Endodermal cell (in vitro differentiated cells): ENCODE measurements around the gene HHAT. TPM values are rescaled to one million over a fixed set of nuclear protein-coding genes. Genes with fewer than 3 reads are reported as not detected.

ENCODE experiments used
- DNase-seq: peaks from one replicate; pipeline ENCODE4 v3.0.0-alpha.2; 2017
- H3K27ac ChIP-seq: 2 replicates; pipeline ENCODE4 v1.5.1; 2013; ENCODE audit warnings: mild to moderate bottlenecking, low read depth, low read length, moderate library complexity
- H3K27me3 ChIP-seq: 2 replicates; pipeline ENCODE4 v1.6.1; 2013; ENCODE audit warnings: mild to moderate bottlenecking, low read length, moderate library complexity; ENCODE audit not compliant: insufficient read depth, control insufficient read depth, poor library complexity, severe bottlenecking
- H3K36me3 ChIP-seq: 2 replicates; pipeline ENCODE4 v1.7.0; 2013; ENCODE audit warnings: mild to moderate bottlenecking, low read length, moderate library complexity; ENCODE audit not compliant: control insufficient read depth, insufficient read depth
- H3K4me1 ChIP-seq: one replicate; pipeline ENCODE4 v1.7.0; 2013; ENCODE audit warnings: low read length; ENCODE audit not compliant: control insufficient read depth, insufficient read depth
- H3K4me3 ChIP-seq: 2 replicates; pipeline ENCODE4 v1.5.1; 2013; ENCODE audit warnings: mild to moderate bottlenecking, low read length, moderate library complexity
- H3K9ac ChIP-seq: 2 replicates; pipeline ENCODE4 v1.6.1; 2013; ENCODE audit warnings: mild to moderate bottlenecking, low read length, moderate library complexity; ENCODE audit not compliant: poor library complexity, severe bottlenecking; ENCODE audit errors: extremely low read depth
- H3K9me3 ChIP-seq: 2 replicates; pipeline ENCODE4 v1.6.1; 2013; ENCODE audit warnings: mild to moderate bottlenecking, low read length, moderate library complexity; ENCODE audit not compliant: control insufficient read depth
- H3K27ac Mint-ChIP-seq: 2 replicates; pipeline ENCODE4 v1.8.0; 2020; ENCODE audit warnings: mixed read lengths
- H3K27me3 Mint-ChIP-seq: 2 replicates; pipeline ENCODE4 v1.8.0; 2021; ENCODE audit warnings: mild to moderate bottlenecking, mixed read lengths; ENCODE audit not compliant: insufficient read depth
- H3K36me3 Mint-ChIP-seq: 2 replicates; pipeline ENCODE4 v1.8.0; 2020; ENCODE audit warnings: low read depth, mixed read lengths
- H3K4me1 Mint-ChIP-seq: 2 replicates; pipeline ENCODE4 v1.8.0; 2020; ENCODE audit warnings: mixed read lengths
- H3K4me3 Mint-ChIP-seq: 2 replicates; pipeline ENCODE4 v1.8.0; 2020; ENCODE audit warnings: mild to moderate bottlenecking, moderate library complexity, mixed read lengths
- H3K9me3 Mint-ChIP-seq: 2 replicates; pipeline ENCODE4 v1.8.0; 2020; ENCODE audit warnings: mild to moderate bottlenecking, mixed read lengths
- CTCF ChIP-seq: fragments of 200-600 bp; sonication (generic); conservative IDR thresholded peaks from 2 replicates; pipeline ENCODE4 v1.5.0; 2021; ENCODE audit warnings: antibody characterized with exemption, mild to moderate bottlenecking
- WGBS, 2 experiments: methylation state at CpG; one replicate each; pipeline versions ENCODE4 v1.1.5 to v1.1.7; 2013; ENCODE audit warnings: missing lambda C conversion rate in 2 of 2, mixed read lengths in 1 of 2; ENCODE audit not compliant: insufficient coverage in 1 of 2, insufficient read length in 1 of 2; 5-methylcytosine and 5-hydroxymethylcytosine counted together
- total RNA-seq, 2 donors: library from RNA; stranded (reverse); fragmentation: NEBNext Ultra II Directional in 1 of 2; extraction: Animal tissue kit (Norgen Biotek cat#: 25700) in 1 of 2; gene quantifications; 2 replicates in 1 of 2; 3 replicates in 1 of 2; pipeline ENCODE4 v1.2.1, GENCODE V29; 2021

Gene HHAT
- total RNA-seq, 2 donors from 2014 or later, result 6.9 to 9.8 TPM

- peak overlapping the region; percentile 84 for H3K27ac Mint-ChIP-seq
- Histone ChIP-seq H3K27me3 (no peaks in the 10 kb centered on the region), H3K36me3 (no peaks in the 10 kb centered on the region), H3K4me3 (no peak overlapping the region), H3K27ac (no peak overlapping the region), H3K4me1 (peaks cover 8% of the 10 kb centered on the region), H3K9ac (no peak overlapping the region), H3K9me3 (peaks cover 12% of the 10 kb centered on the region)
- H3K36me3 Mint-ChIP-seq, result peaks cover 4% of the 10 kb centered on the region
- peaks cover 1% of the 10 kb centered on the region for H3K9me3 Mint-ChIP-seq
- no peak for DNase-seq
- peaks cover 10% of the 10 kb centered on the region for H3K4me1 Mint-ChIP-seq
- no peak overlapping the region for H3K4me3 Mint-ChIP-seq
- H3K27me3 Mint-ChIP-seq, result no peaks in the 10 kb centered on the region
- no peak for TF ChIP-seq CTCF
- 100% methylated on average over 1 of the region's 1 CpG; no CpG with 5 or more reads in 1 of the 2 experiments for WGBS, 2 experiments
These were observed 79.2 kb downstream of the HHAT start for GRCh38 chr1:210407887-210408252.

DNA sequence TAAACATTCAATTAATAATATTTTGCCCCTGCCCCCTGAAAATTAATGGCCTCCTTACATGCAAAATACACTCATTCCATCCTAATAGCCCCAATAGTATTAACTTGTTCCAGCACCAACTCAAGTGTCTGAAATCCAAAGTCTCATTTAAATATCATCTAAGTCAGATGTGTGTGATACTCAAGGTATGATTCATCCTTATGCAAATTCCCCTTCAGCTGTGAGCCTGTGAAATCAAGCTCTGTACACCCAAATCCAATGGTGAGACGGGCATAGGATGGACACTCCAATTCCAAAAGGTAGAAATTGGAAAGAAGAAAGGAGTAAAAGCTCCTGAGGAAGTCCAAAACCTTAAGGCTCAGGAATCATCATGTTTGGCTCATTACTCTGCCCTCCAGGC, 83.5 kb downstream of the HHAT start:
- no peaks in the 10 kb centered on the region for H3K36me3 ChIP-seq
- Mint-ChIP-seq H3K36me3 (peaks cover 11% of the 10 kb centered on the region), H3K4me3 (no peak overlapping the region), H3K27ac (no peak overlapping the region), H3K4me1 (peaks cover 15% of the 10 kb centered on the region), H3K27me3 (no peaks in the 10 kb centered on the region), H3K9me3 (peaks cover 1% of the 10 kb centered on the region)
- DNase-seq, result no peak
- WGBS, 2 experiments, result 85 to 100% methylated on average over 1 of the region's 1 CpG
- no peak overlapping the region for H3K9ac ChIP-seq
- H3K4me1 ChIP-seq, result peaks cover 3% of the 10 kb centered on the region
- peaks cover 19% of the 10 kb centered on the region for H3K9me3 ChIP-seq
- no peaks in the 10 kb centered on the region for H3K27me3 ChIP-seq
- H3K4me3 ChIP-seq, result no peak overlapping the region
- no peak overlapping the region for H3K27ac ChIP-seq
- TF ChIP-seq CTCF, result no peak

DNA sequence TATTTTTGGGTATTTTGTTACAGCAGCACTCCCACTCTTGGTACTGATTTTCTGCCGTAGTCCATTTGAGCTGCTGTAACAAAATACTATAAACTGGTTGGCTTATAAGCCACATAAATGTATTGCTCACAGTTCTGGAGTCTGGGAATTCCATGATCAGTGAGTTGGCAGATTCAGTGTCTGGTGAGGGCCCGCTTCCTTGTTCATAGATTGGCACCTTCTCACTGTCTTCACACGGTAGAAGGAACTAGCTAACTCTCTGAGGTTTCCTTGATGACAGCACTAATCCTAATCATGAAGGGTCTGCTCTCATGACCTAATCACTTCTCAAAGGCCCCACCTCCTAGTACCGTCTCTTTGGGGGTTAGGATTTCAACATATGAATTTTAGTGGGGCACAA, 85.2 kb downstream of the HHAT start:
- DNase-seq, result no peak
- Histone ChIP-seq H3K4me1 (peaks cover 2% of the 10 kb centered on the region), H3K9me3 (peaks cover 19% of the 10 kb centered on the region), H3K27me3 (no peaks in the 10 kb centered on the region), H3K4me3 (peak overlapping the region; percentile 46), H3K27ac (no peak overlapping the region), H3K9ac (no peak overlapping the region), H3K36me3 (no peaks in the 10 kb centered on the region)
- Mint-ChIP-seq H3K9me3 (peaks cover 1% of the 10 kb centered on the region), H3K36me3 (peaks cover 11% of the 10 kb centered on the region), H3K4me3 (no peak overlapping the region), H3K27ac (no peak overlapping the region), H3K27me3 (no peaks in the 10 kb centered on the region), H3K4me1 (peaks cover 10% of the 10 kb centered on the region)
- TF ChIP-seq CTCF, result no peak
- WGBS, 2 experiments, result 94 to 100% methylated on average over 2 to 4 of the region's 4 CpGs
